HG03095 (cell line): ENCODE data around the gene BTG2.
A peak's percentile ranks its signal among the peaks of the same experiment; 100 is the strongest.

ENCODE experiments used
- ATAC-seq: cut with Tn5 transposase; IDR thresholded peaks from one replicate; pipeline ENCODE4 v1.9.1; 2021; ENCODE audit warnings: moderate library complexity; ENCODE audit not compliant: unreplicated experiment

BTG2 gene

GRCh38 chr1:203338335-203339036, 33.2 kb downstream of the BTG2 start:
- ATAC-seq = no peak

- peak; percentile 69 for ATAC-seq
Observed at GRCh38 chr1:203340112-203340790, 34.9 kb downstream of the BTG2 start.

- ATAC-seq = no peak
Observed at GRCh38 chr1:203342192-203342940, 37.0 kb downstream of the BTG2 start.

GRCh38 chr1:203343956-203344754, 38.8 kb downstream of the BTG2 start:
- no peak for ATAC-seq

- ATAC-seq = no peak
Observed at GRCh38 chr1:203346060-203346768, 40.9 kb downstream of the BTG2 start.

- ATAC-seq = no peak
Observed at GRCh38 chr1:203346769-203347102, 41.4 kb downstream of the BTG2 start.

- no peak for ATAC-seq
Observed at GRCh38 chr1:203349166-203349565, 43.8 kb downstream of the BTG2 start.

GRCh38 chr1:203349773-203350524, 44.6 kb downstream of the BTG2 start:
- no peak for ATAC-seq

- ATAC-seq = no peak
Observed at GRCh38 chr1:203351037-203351625, 45.8 kb downstream of the BTG2 start, which contains the start of gene FMOD. TSS of gene FMOD (minus strand) at chr1:203351122. CDS start at chr1:203348270, 2,852 bp downstream.

GRCh38 chr1:203353486-203353885, 48.2 kb downstream of the BTG2 start:
- ATAC-seq = no peak

- no peak for ATAC-seq
Observed at GRCh38 chr1:203354246-203354645, 48.9 kb downstream of the BTG2 start.

GRCh38 chr1:203359010-203359571, 53.8 kb downstream of the BTG2 start:
- no peak for ATAC-seq
